HG02981 (cell line): ENCODE results near the gene SMU1.

Experiments used
- ATAC-seq: cut with Tn5 transposase; IDR thresholded peaks from one replicate; pipeline ENCODE4 v1.9.1; 2021; ENCODE audit warnings: mild to moderate bottlenecking, moderate library complexity; ENCODE audit not compliant: unreplicated experiment

SMU1 gene

GRCh38 chr9:33048054-33048465 lies 28.4 kb downstream of the SMU1 start:
- no peak for ATAC-seq

GRCh38 chr9:33046061-33046460 lies 30.4 kb downstream of the SMU1 start:
- no peak for ATAC-seq

- no peak for ATAC-seq
Measured at GRCh38 chr9:33044677-33045282, 31.7 kb downstream of the SMU1 start.

GRCh38 chr9:33044162-33044673 lies 32.3 kb downstream of the SMU1 start:
- ATAC-seq: peak; percentile 79

GRCh38 chr9:33043671-33044070 lies 32.8 kb downstream of the SMU1 start:
- no peak for ATAC-seq

DNA sequence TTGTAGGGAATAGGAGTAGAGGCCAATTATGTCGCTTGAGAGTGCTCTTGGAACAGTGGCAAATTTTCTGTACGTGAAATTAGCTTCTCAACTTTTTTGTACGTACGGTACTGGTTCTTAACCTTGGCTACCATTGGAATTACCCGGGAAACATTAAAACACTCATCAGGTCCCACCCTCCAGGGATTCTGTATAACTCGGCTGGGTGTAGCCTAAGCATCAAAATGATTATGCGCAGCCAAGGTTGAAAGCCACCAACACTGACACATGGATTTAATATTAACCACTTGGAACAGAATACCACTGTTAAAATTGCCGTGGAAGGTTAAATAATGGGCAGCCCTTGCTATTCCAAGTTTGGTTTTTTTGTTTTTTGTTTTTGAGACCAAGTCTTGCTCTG lies 34.0 kb downstream of the SMU1 start:
- ATAC-seq: no peak

DNA sequence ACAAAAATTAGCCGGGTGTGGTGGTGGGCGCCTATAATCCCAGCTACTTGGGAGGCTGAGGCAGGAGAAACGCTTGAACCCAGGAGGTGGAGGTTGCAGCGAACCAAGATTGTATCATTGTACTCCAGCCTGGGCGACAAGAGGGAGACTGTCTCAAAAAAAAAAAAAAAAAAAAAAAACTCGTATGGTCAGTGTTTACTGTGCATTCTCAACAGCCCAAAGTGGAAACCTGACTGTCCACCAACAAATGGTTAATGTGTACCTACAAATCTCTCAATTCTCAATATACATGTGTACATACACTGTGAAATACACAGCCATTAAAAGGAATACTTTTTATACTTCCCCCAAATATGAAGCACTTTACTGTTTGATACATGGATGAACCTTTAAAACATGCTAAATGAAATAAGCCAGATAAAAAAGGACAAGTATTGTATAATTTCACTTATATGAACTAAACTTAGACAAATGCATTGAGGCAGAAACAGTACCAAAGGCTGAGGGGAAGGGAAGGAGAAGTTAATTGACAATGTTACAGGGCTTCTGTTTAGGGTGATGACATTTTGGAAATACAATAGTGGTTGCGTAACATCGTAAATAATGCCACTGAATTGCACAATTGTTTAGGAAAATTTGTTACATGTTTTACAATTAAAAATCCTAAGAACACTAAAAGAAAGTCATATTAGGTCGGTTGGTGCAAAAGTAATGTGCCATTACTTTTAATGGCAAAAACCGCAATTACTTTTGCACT lies 34.9 kb downstream of the SMU1 start:
- ATAC-seq: no peak

DNA sequence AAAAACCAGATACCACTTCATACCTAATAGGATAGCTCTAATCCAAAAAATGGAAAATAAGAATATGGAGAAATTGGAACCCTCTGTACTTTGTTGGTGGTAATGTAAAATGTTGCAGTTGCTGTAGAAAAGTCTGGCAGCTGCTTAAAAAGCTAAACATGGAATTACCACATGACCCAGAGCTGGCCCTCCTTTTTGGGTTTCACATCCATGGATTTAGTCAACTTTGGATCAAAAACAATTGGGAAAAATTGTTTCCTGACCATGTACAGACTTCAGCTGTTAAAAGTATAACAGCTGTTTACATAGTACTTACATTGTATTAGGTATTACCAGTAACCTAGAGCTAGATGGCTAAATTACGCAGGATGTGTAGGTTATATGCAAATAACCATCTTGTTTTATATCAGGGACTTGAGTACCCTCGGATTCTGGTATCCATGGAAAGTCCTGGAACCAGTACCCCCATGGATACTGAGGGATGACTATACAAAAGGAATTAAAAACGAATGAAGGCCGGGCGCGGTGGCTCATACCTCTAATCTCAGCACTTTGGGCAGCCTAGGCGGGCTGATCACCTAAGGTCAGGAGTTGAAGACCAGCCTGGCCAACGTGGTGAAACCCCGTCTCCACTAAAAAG lies 35.6 kb downstream of the SMU1 start:
- ATAC-seq: no peak

- ATAC-seq: no peak
Measured at GRCh38 chr9:33032865-33033264, 43.6 kb downstream of the SMU1 start.

DNA sequence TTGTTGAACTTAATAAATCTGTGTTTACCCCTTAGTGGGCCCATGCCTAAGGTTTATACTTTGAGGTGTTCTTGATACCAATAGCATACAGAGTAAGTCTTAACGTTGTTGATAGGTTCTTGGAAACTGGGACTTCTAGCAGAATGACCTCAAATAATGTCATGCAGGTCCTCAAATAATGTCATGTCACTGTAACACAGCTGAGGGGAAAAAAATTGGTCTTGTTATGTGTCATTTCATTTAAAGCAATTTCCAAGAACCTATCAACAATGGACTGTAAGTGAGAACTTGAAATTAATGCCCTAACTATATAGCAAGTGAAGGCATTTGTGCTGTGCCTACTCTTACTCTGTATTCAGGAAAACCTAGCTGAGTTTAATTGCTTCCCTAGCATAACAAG lies 44.2 kb downstream of the SMU1 start:
- ATAC-seq: no peak

DNA sequence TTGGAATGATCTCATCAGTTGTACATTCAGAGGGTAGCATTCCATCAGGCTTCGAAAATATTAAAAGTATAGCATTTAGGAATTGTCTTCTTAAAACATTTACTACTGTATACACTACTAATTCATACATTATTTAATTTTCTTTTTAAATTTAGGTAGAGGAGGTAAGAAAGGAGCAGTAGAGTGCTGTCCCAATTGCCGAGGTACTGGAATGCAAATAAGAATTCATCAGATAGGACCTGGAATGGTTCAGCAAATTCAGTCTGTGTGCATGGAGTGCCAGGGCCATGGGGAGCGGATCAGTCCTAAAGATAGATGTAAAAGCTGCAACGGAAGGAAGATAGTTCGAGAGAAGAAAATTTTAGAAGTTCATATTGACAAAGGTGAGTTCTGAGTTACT lies 46.2 kb downstream of the SMU1 start:
- ATAC-seq: no peak

- ATAC-seq: no peak
Measured at GRCh38 chr9:33029231-33029786, 47.2 kb downstream of the SMU1 start.

DNA sequence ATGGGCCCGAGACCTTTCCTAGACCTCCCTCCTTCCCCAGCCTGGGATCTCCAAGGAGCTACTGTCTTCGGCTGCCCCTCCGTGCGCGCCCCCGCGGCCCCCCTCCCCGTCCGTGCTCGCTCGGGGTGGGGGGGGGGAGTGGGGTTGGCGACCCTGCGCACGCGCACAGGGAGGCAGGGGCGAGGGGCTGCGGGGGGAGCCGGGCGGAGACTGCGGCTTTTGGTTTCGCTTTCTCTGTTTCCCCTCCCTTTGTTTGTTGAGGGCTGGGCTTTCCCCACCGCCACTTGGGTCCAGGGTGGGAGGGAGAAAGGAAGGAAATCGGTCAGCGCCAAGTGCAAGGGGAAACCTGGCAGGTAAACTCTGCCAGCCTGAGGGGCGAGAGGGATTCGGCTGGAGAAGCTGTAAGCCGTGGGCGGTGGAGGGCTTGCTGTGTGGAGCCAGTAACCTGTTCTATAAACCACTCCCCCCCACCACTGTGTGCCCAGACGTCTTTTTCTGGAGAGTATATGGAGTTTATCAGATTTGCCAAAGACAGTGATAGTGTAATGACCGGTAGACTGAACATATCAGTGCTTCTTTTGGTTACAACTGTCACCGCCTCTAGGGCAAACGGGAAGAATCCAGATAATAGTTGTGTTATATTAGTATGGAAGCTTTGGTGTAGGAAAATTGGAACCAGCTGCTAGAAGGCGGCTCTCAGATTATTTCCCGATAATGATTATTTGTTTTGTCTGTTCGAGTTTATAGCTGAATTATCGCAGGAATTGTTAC lies 50.7 kb downstream of the SMU1 start:
- ATAC-seq: peak; percentile 23

DNA sequence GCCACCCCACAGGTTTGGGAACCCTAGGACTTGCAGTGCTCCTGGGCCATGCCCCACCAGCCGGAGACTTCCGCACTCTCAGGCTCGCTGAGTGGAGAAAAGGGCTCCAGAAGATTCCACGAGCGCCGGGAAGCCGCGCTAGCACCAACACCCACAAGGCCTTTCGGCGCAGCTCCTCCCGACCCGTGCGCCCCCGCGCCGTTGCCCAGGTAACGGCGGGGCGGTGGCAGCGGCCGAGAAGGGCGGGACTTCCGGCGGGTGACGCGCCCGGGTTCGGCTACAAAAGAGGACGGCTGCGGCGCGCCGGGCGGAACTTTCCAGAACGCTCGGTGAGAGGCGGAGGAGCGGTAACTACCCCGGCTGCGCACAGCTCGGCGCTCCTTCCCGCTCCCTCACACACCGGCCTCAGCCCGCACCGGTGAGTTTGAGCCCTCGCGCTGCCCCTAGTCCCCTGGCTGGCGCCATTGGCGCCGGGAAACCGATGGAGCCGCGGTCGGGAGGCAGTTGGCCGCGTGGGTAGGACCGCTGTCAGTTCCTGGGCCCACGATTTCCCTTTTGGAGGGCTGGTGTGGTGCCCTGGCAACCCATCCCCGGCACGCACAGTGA lies 51.4 kb downstream of the SMU1 start, which contains the start of gene DNAJA1:
Gene DNAJA1, plus strand, starts transcription at position 308 of the 606 bp plus-strand sequence. CDS start 1,212 bp downstream, outside the sequence.
- peak; percentile 94 for ATAC-seq

DNA sequence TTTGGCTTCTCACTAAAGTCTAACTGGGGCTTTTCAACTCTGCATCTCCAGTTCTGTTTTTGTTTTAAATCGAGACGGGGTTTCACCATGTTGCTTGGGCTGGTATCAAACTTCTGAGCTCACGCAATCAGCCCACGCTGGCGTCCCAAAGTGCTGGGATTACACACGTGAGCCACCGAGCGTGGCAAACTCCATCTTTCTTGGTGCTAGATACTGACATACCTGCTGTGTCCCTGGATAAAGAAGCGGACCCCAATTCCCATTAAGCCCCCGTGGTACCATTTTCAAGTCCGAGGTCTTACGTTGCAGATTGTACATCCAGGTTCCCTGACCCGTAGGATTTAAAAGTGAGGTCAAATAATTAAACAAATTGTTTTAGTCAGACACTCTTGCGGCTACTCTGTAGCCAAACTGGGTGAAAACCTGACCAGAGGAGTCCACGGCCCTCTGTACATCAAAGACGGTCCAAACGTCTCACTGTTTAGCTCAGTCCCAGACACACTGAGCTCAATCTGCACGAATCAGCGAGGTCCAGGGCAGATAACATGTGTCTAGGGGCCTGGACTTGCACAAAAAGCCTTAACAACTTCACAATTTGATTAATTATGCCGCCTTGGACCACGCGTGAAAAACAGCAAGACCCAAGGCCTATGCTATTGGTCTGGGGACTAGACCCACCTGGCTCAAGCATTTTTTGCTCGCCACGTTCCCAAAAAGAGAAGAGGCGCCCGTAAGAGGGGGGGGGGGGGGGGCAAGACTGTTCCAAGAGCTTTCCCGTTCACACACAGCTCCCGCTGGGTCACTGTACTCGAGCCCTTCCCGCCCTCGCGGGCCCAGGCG lies 52.1 kb downstream of the SMU1 start:
- ATAC-seq: no peak

DNA sequence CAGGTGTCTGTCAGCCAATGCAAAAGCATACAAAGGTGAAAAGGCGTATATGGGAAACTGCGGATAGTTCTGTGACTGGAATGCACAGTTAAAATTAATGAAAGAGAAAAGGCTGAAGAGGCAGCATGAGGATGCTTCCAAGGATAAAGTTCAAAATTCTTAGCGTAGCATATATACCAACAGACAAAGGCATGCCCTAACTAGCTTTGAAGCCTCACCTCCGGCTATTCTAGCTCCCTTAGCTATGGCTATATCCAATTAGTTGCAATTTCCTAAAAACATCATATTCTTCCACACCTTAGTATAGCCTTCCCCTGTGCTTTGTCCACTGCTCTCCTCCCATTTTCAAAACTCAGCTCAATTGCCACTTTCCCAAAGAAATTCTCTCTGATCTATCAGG lies 52.8 kb downstream of the SMU1 start:
- no peak for ATAC-seq

DNA sequence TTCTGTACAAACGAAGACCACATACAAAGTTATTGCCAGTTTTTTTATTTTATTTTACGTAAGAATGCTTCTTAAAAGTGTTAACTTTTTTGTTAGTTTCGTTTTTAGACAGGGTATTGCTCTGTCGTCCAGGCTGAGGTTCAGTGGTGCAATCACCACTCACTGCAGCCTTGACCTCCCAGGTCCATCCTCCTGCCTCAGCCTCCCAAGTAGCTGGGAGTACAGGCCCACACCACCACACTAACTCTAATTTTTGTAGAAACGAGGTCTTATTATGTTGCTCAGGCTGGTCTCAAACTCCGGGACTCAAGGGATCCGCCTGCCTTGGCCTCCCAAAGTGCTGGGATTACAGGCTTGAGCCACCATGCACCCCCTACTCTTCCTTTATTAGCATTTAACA lies 53.7 kb downstream of the SMU1 start:
- no peak for ATAC-seq

DNA sequence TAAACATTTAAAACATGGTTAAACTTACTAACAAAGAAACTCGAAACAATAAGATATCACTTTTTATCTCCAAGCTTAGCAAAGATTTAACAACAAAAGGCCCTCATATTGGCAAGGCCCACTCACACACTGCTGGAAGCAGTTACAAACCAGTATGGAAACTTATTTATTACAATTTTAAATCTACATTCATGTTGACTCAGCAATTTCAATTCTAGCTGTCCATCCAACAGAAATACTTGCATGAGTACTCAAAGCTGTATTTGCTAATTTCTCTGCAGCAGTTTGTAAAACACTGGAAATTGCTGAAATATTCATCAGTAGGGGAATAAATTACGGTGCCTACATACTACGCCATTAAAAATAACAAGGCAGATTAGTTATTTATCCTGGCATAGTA lies 54.2 kb downstream of the SMU1 start:
- no peak for ATAC-seq

DNA sequence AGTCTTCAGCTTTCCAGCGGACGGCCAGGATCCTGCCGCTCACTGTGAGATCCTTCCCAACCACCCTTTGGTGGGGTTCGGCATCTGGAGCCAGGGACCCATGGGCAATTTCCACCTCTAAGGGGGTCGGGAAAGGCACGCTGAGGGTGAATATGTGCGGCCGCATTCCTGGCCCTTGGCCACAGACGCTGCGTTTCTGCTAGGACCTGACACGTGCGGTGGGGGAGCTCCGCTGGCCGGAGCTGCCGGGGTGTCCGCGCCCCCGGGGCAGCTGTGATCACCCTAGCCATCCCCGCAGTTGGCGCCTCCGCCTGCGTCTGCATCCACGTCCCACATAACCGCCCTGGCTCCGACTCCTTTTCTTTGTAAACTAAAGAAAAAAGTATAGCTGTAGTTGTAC lies 56.7 kb downstream of the SMU1 start:
- ATAC-seq: no peak
